ENCODE results near the gene ITGB5. TPM values are rescaled to one million over a fixed set of nuclear protein-coding genes. Genes with fewer than 3 reads are reported as not detected.

ITGB5 gene
- total RNA-seq, 2 donors from 2014 or later: 73.5 to 88.7 TPM

- H3K4me1 ChIP-seq: peaks cover 26% of the 10 kb centered on the region
- intact Hi-C loops (cut with DNase I): no loop called here
- H3K9me3 ChIP-seq: no peaks in the 10 kb centered on the region
- no peaks in the 10 kb centered on the region for H3K27me3 ChIP-seq
- no peaks in the 10 kb centered on the region for H3K36me3 ChIP-seq (replicated peaks in 1 of 2; ENCODE audit: insufficient read depth in 1 of 2, low read depth in 2 of 2)
- no peak overlapping the region for H3K4me3 ChIP-seq
- no peak for DNase-seq
- TF ChIP-seq, protein P1, sequence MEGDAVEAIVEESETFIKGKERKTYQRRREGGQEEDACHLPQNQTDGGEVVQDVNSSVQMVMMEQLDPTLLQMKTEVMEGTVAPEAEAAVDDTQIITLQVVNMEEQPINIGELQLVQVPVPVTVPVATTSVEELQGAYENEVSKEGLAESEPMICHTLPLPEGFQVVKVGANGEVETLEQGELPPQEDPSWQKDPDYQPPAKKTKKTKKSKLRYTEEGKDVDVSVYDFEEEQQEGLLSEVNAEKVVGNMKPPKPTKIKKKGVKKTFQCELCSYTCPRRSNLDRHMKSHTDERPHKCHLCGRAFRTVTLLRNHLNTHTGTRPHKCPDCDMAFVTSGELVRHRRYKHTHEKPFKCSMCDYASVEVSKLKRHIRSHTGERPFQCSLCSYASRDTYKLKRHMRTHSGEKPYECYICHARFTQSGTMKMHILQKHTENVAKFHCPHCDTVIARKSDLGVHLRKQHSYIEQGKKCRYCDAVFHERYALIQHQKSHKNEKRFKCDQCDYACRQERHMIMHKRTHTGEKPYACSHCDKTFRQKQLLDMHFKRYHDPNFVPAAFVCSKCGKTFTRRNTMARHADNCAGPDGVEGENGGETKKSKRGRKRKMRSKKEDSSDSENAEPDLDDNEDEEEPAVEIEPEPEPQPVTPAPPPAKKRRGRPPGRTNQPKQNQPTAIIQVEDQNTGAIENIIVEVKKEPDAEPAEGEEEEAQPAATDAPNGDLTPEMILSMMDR (IDR thresholded peaks at IDR 0.05): no peak
- no peak for TF ChIP-seq POLR2A (IDR thresholded peaks at IDR 0.05)
- WGBS, 2 donors: 94 to 98% methylated on average over 4 to 8 of the region's 8 CpGs
- no peak for ATAC-seq
- H3K27ac ChIP-seq: no peak overlapping the region
Measured at GRCh38 chr3:124802702-124803101, 84.5 kb downstream of the ITGB5 start.

DNA sequence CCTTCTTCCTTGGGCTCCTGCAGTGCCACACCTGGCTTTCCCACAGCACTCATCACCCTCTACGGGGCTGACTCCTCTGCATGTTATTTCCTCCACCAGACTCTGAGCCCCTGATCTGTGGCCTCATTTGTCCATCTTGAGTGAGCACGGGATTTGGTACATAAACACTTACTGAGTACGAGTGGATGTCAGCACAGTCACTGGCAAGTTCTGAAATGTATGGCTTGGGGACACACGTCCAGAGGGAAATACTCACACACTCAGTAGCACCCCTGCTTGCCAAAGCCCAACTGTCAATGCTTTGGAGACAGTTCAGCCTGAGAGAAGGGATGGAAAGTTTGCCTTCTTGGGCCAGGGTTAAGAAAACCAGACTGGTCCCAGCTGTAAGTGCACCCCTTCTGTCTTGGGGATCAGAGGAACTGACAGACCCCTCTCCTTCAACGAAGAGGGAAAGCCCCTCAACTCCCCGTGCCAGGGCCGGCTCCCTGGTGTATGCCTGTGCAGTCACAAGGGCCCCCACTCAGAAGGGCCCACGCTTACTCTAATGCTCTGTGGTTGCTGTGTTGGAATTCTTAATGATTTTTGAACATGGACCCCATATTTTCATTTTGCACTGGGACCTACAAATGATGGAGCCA, 85.0 kb downstream of the ITGB5 start:
- intact Hi-C loops (cut with DNase I): no loop called here
- WGBS, 2 donors: 85 to 95% methylated on average over 6 to 8 of the region's 8 CpGs
- no peaks in the 10 kb centered on the region for H3K9me3 ChIP-seq
- no peak overlapping the region for H3K27ac ChIP-seq
- TF ChIP-seq, protein P1 (IDR thresholded peaks at IDR 0.05): no peak
- TF ChIP-seq POLR2A (IDR thresholded peaks at IDR 0.05): no peak
- DNase-seq: no peak
- no peak overlapping the region for H3K4me3 ChIP-seq
- H3K4me1 ChIP-seq: peaks cover 26% of the 10 kb centered on the region
- no peaks in the 10 kb centered on the region for H3K36me3 ChIP-seq (replicated peaks in 1 of 2; ENCODE audit: insufficient read depth in 1 of 2, low read depth in 2 of 2)
- no peaks in the 10 kb centered on the region for H3K27me3 ChIP-seq
- no peak for ATAC-seq

- intact Hi-C loops (cut with DNase I): no loop called here
- Histone ChIP-seq H3K4me3 (no peak overlapping the region), H3K36me3 (replicated peaks in 1 of 2; ENCODE audit: insufficient read depth in 1 of 2, low read depth in 2 of 2) (no peaks in the 10 kb centered on the region), H3K9me3 (no peaks in the 10 kb centered on the region), H3K27me3 (no peaks in the 10 kb centered on the region), H3K4me1 (peaks cover 26% of the 10 kb centered on the region), H3K27ac (peak overlapping the region in 3 of 4 donors; percentile 44 to 70 (median 50))
- TF ChIP-seq POLR2A (IDR thresholded peaks at IDR 0.05): no peak
- TF ChIP-seq, protein P1 (IDR thresholded peaks at IDR 0.05): no peak
- peak; percentile 26 for ATAC-seq
- peak; percentile 31 to 64 (median 50) for DNase-seq
- 44 to 45% methylated on average over 9 to 10 of the region's 10 CpGs for WGBS, 2 donors
Measured at GRCh38 chr3:124800511-124801258, 86.5 kb downstream of the ITGB5 start.

DNA sequence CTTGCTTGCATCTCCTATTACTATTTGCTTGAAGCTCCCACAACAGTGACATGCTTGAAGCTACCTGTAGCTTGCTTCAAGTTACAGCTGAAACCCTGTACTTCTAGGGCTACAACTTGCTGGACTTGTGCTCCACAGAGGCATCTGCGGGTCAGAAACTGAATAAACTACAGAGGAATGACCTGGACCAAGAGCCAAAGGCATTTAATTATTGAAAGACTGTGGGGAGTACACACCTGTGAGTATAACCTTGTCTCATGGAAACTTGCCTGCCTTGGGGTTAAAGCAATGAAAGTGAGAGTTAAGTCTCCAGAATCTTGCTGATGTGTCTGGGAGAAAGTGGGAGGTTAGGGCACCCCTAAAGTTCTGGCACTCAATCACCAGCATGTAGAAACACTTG, 87.1 kb downstream of the ITGB5 start:
- peak; percentile 51 for ATAC-seq
- H3K4me1 ChIP-seq: peaks cover 26% of the 10 kb centered on the region
- TF ChIP-seq, protein P1 (IDR thresholded peaks at IDR 0.05): no peak
- TF ChIP-seq POLR2A (IDR thresholded peaks at IDR 0.05): no peak
- H3K4me3 ChIP-seq: no peak overlapping the region
- H3K36me3 ChIP-seq (replicated peaks in 1 of 2; ENCODE audit: insufficient read depth in 1 of 2, low read depth in 2 of 2): no peaks in the 10 kb centered on the region
- no peaks in the 10 kb centered on the region for H3K27me3 ChIP-seq
- 0 to 25% methylated on average over 1 of the region's 1 CpG for WGBS, 2 donors
- peak overlapping the region in 3 of 4 donors; percentile 44 to 70 (median 50) for H3K27ac ChIP-seq
- peak in 2 of 4 donors; percentile 16 to 27 for DNase-seq
- H3K9me3 ChIP-seq: no peaks in the 10 kb centered on the region
- intact Hi-C loops (cut with DNase I): no loop called here
